OCI-LY7 (cell line): Measurements from ENCODE around the gene CLEC18A. TPM values are rescaled to one million over a fixed set of nuclear protein-coding genes. Genes with fewer than 3 reads are reported as not detected.
"Not testable (repeated sequence)": the region's sequence is repeated elsewhere in the genome, so short reads cannot be mapped to it uniquely, and the experiment has no call there.

Source experiments
- BruUV-seq: library from RNA; stranded (reverse); fragments of 400-500 nt; replicated peaks from 2 replicates; lab custom pipeline; 2021; lab: Mats Ljungman, UMichigan
- CTCF ChIA-PET: fragments of 300-600 bp; sonication (Branson Sonifier 250); formaldehyde crosslinking; loops from one replicate; lab custom pipeline; 2022; ENCODE audit warnings: antibody characterized with exemption; ENCODE audit not compliant: unreplicated experiment; lab: Charles Lee
- POLR2A ChIA-PET: fragments of 300-600 bp; sonication (Branson Sonifier 250); formaldehyde crosslinking; loops from one replicate; lab custom pipeline; 2022; ENCODE audit warnings: antibody characterized with exemption; lab: Charles Lee
- DNase-seq: peaks from one replicate; pipeline ENCODE4 v3.0.0-alpha.2; 2015; ENCODE audit warnings: low spot score
- H2AFZ ChIP-seq: fragments of 200-600 bp; sonication (generic), shearing (Covaris generic); 2 replicates; pipeline ENCODE4 v1.6.1; 2014; ENCODE audit warnings: mild to moderate bottlenecking, antibody characterized with exemption, low read length, moderate library complexity
- H3K27ac ChIP-seq: fragments of 200-600 bp; sonication (generic); 2 replicates; pipeline ENCODE4 v1.5.1; 2014; ENCODE audit warnings: mixed run types, low read depth, mild to moderate bottlenecking, moderate library complexity, low read length, inconsistent platforms; ENCODE audit not compliant: poor library complexity, severe bottlenecking
- H3K36me3 ChIP-seq: fragments of 200-600 bp; sonication (generic); 2 replicates; pipeline ENCODE4 v1.6.1; 2014; ENCODE audit warnings: mild to moderate bottlenecking, antibody characterized with exemption, low read length, moderate library complexity, mixed read lengths; ENCODE audit not compliant: insufficient read depth
- H3K4me1 ChIP-seq: fragments of 200-600 bp; sonication (generic); 2 replicates; pipeline ENCODE4 v1.5.1; 2014; ENCODE audit warnings: mild to moderate bottlenecking, low read length; ENCODE audit not compliant: insufficient read depth, poor library complexity, severe bottlenecking
- H3K4me2 ChIP-seq: fragments of 200-600 bp; sonication (generic); 2 replicates; pipeline ENCODE4 v1.6.1; 2014; ENCODE audit warnings: mild to moderate bottlenecking, low read length
- H3K4me3 ChIP-seq: fragments of 200-600 bp; sonication (generic); 2 replicates; pipeline ENCODE4 v1.5.1; 2014; ENCODE audit warnings: mild to moderate bottlenecking, low read depth, low read length; ENCODE audit not compliant: poor library complexity, severe bottlenecking
- H3K79me2 ChIP-seq: fragments of 200-600 bp; sonication (generic); 2 replicates; pipeline ENCODE4 v1.6.1; 2016; ENCODE audit warnings: low read depth, mild to moderate bottlenecking, low read length, moderate library complexity, mixed read lengths; ENCODE audit not compliant: insufficient read depth
- H3K9me2 ChIP-seq: fragments of 200-600 bp; sonication (generic); 2 replicates; pipeline ENCODE4 v1.6.1; 2016; ENCODE audit warnings: mild to moderate bottlenecking, low read length, mixed read lengths; ENCODE audit not compliant: insufficient read depth
- H3K9me3 ChIP-seq: fragments of 200-600 bp; sonication (generic); 2 replicates; pipeline ENCODE4 v1.6.1; 2014; ENCODE audit warnings: mild to moderate bottlenecking, mixed run types, low read length, mixed read lengths
- H4K20me1 ChIP-seq: fragments of 200-600 bp; sonication (generic); 2 replicates; pipeline ENCODE4 v1.6.1; 2014; ENCODE audit warnings: mild to moderate bottlenecking, antibody characterized with exemption, low read length, moderate library complexity, mixed read lengths; ENCODE audit not compliant: insufficient read depth
- intact Hi-C: fragments of 100-400 bp; cut with micrococcal nuclease; formaldehyde crosslinking; loops from one replicate; pipeline ENCODE4 v1.10.0; 2022; ENCODE audit not compliant: unreplicated experiment
- total RNA-seq, 2 experiments: library from RNA; depleted of rRNA in 1 of 2; stranded (reverse); fragments of >200 nt in 1 of 2; shearing (Covaris generic) in 1 of 2; gene quantifications; 2 replicates each; pipeline ENCODE4 v1.2.3, GENCODE V29; 2014 to 2022

CLEC18A gene
- total RNA-seq, 2 experiments from 2014 or later, result 0.09 to 0.19 TPM

GRCh38 chr16:69943241-69944036 is 7.7 kb upstream of the CLEC18A start:
- H3K4me1 ChIP-seq, intact Hi-C loops, H3K4me3 ChIP-seq, H3K27ac ChIP-seq, H3K9me3 ChIP-seq, CTCF ChIA-PET, H2AFZ ChIP-seq, H3K4me2 ChIP-seq, BruUV-seq, H3K36me3 ChIP-seq, H3K9me2 ChIP-seq, DNase-seq, POLR2A ChIA-PET, H3K79me2 ChIP-seq, H4K20me1 ChIP-seq: not testable (repeated sequence)

- not testable (repeated sequence) for BruUV-seq
Observed at GRCh38 chr16:69950411-69950810, 723 bp upstream of the CLEC18A start.

GRCh38 chr16:69951672-69952031 is 518 bp downstream of the CLEC18A start:
- H3K79me2 ChIP-seq, H3K9me3 ChIP-seq, H2AFZ ChIP-seq, H3K4me1 ChIP-seq, H3K4me3 ChIP-seq, intact Hi-C loops, H3K9me2 ChIP-seq, CTCF ChIA-PET, BruUV-seq, H4K20me1 ChIP-seq, H3K36me3 ChIP-seq, DNase-seq, POLR2A ChIA-PET, H3K27ac ChIP-seq, H3K4me2 ChIP-seq: not testable (repeated sequence)

More at GRCh38 chr16:69950411-69950810, 723 bp upstream of the CLEC18A start:
- CTCF ChIA-PET, H3K79me2 ChIP-seq, H4K20me1 ChIP-seq, H3K27ac ChIP-seq, H3K9me3 ChIP-seq, DNase-seq, H3K9me2 ChIP-seq, H2AFZ ChIP-seq, intact Hi-C loops, H3K4me3 ChIP-seq, H3K36me3 ChIP-seq, H3K4me2 ChIP-seq, POLR2A ChIA-PET, H3K4me1 ChIP-seq: not testable (repeated sequence)

- H3K4me3 ChIP-seq, intact Hi-C loops, H4K20me1 ChIP-seq, H3K36me3 ChIP-seq, H3K79me2 ChIP-seq, H3K9me2 ChIP-seq, H3K4me2 ChIP-seq, H3K9me3 ChIP-seq, CTCF ChIA-PET, H3K4me1 ChIP-seq, H2AFZ ChIP-seq, DNase-seq, H3K27ac ChIP-seq, BruUV-seq, POLR2A ChIA-PET: not testable (repeated sequence)
Observed at GRCh38 chr16:69952116-69952515, 982 bp downstream of the CLEC18A start.

- intact Hi-C loops, H3K4me2 ChIP-seq, H3K4me3 ChIP-seq, DNase-seq, H3K79me2 ChIP-seq, POLR2A ChIA-PET, H3K9me3 ChIP-seq, CTCF ChIA-PET, H3K9me2 ChIP-seq, H3K4me1 ChIP-seq, H4K20me1 ChIP-seq, H3K36me3 ChIP-seq, BruUV-seq, H2AFZ ChIP-seq, H3K27ac ChIP-seq: not testable (repeated sequence)
Observed at GRCh38 chr16:69952572-69953355, 1.6 kb downstream of the CLEC18A start.

- H2AFZ ChIP-seq, H3K27ac ChIP-seq, H3K79me2 ChIP-seq, CTCF ChIA-PET, POLR2A ChIA-PET, H4K20me1 ChIP-seq, H3K4me2 ChIP-seq, H3K9me3 ChIP-seq, H3K4me3 ChIP-seq, H3K36me3 ChIP-seq, H3K4me1 ChIP-seq, DNase-seq, H3K9me2 ChIP-seq, intact Hi-C loops, BruUV-seq: not testable (repeated sequence)
Observed at GRCh38 chr16:69954241-69954640, 3.1 kb downstream of the CLEC18A start.
